GM23338 (cell line): ENCODE results near the gene RABL2A. TPM values are rescaled to one million over a fixed set of nuclear protein-coding genes. Genes with fewer than 3 reads are reported as not detected.
"Not testable (repeated sequence)": the region's sequence is repeated elsewhere in the genome, so short reads cannot be mapped to it uniquely, and the experiment has no call there.

Experiments
- ATAC-seq: fragments of 200-7000 bp; cut with Tn5 transposase; 3 replicates; pipeline ENCODE4 v1.9.1; 2020
- DNase-seq: peaks from one replicate; pipeline ENCODE4 v3.0.0-alpha.2; 2015; ENCODE audit warnings: low spot score
- H2AFZ ChIP-seq: fragments of 200-600 bp; sonication (generic); 2 replicates; pipeline ENCODE4 v1.8.0; 2016; ENCODE audit warnings: antibody characterized with exemption, mild to moderate bottlenecking, moderate library complexity
- H3F3A ChIP-seq: fragments of 200-600 bp; sonication (generic); replicated peaks from 2 replicates; pipeline ENCODE4 v1.8.0; 2017; ENCODE audit warnings: antibody characterized with exemption, mixed run types, low read depth
- H3K27ac ChIP-seq: fragments of 200-600 bp; sonication (generic); 2 replicates; pipeline ENCODE4 v1.6.1; 2016; ENCODE audit warnings: low read depth
- H3K27me3 ChIP-seq: fragments of 200-600 bp; sonication (generic); 2 replicates; pipeline ENCODE4 v1.8.0; 2016; ENCODE audit warnings: mild to moderate bottlenecking, mixed run types, moderate library complexity; ENCODE audit not compliant: insufficient read depth
- H3K36me3 ChIP-seq: fragments of 200-600 bp; sonication (generic); 2 replicates; pipeline ENCODE4 v1.8.0; 2016; ENCODE audit warnings: mild to moderate bottlenecking; ENCODE audit not compliant: insufficient read depth
- H3K4me1 ChIP-seq: fragments of 200-600 bp; sonication (generic); 2 replicates; pipeline ENCODE4 v1.8.0; 2016; ENCODE audit warnings: mild to moderate bottlenecking, moderate library complexity; ENCODE audit not compliant: insufficient read depth
- H3K4me2 ChIP-seq: fragments of 200-600 bp; sonication (generic); 2 replicates; pipeline ENCODE4 v1.7.1; 2017; ENCODE audit warnings: mixed run types
- H3K4me3 ChIP-seq: fragments of 200-600 bp; sonication (generic); 2 replicates; pipeline ENCODE4 v1.6.1; 2016; ENCODE audit warnings: mixed run types
- H3K79me2 ChIP-seq: fragments of 200-600 bp; sonication (generic); replicated peaks from 2 replicates; pipeline ENCODE4 v1.8.0; 2017; ENCODE audit warnings: mild to moderate bottlenecking; ENCODE audit not compliant: insufficient read depth
- H3K9me2 ChIP-seq: fragments of 200-600 bp; sonication (generic); 2 replicates; pipeline ENCODE4 v1.8.0; 2017; ENCODE audit not compliant: insufficient read depth
- H4K20me1 ChIP-seq: fragments of 200-600 bp; sonication (generic); replicated peaks from 2 replicates; pipeline ENCODE4 v1.8.0; 2017; ENCODE audit warnings: mild to moderate bottlenecking; ENCODE audit not compliant: insufficient read depth
- H3K27ac Mint-ChIP-seq: 2 replicates; pipeline ENCODE4 v1.8.0; 2020; ENCODE audit warnings: inconsistent platforms, mild to moderate bottlenecking, moderate library complexity, mixed read lengths
- H3K27me3 Mint-ChIP-seq: 3 replicates; pipeline ENCODE4 v1.8.0; 2022; ENCODE audit warnings: low read depth, mild to moderate bottlenecking, moderate library complexity, mixed read lengths, inconsistent platforms; ENCODE audit not compliant: insufficient read depth, poor library complexity
- H3K36me3 Mint-ChIP-seq: 3 replicates; pipeline ENCODE4 v1.8.0; 2021; ENCODE audit warnings: low read depth, mild to moderate bottlenecking, inconsistent platforms, moderate library complexity, mixed read lengths
- H3K4me1 Mint-ChIP-seq: 3 replicates; pipeline ENCODE4 v1.8.0; 2020; ENCODE audit warnings: mild to moderate bottlenecking, inconsistent platforms, mixed read lengths
- H3K4me3 Mint-ChIP-seq: 3 replicates; pipeline ENCODE4 v1.8.0; 2021; ENCODE audit warnings: moderate library complexity, mild to moderate bottlenecking, inconsistent platforms, mixed read lengths
- H3K9me3 Mint-ChIP-seq: 3 replicates; pipeline ENCODE4 v1.8.0; 2020; ENCODE audit warnings: moderate library complexity, mild to moderate bottlenecking, inconsistent platforms, mixed read lengths
- CREB1 ChIP-seq: fragments of 250-450 bp; sonication (Bioruptor Pico); IDR thresholded peaks from 2 replicates; pipeline ENCODE4 v1.5.0; 2020; ENCODE audit warnings: low read depth, mild to moderate bottlenecking, moderate library complexity
- ETS1 ChIP-seq: IDR thresholded peaks from 2 replicates; pipeline ENCODE4 v1.6.1; 2016; ENCODE audit warnings: antibody characterized with exemption
- POLR2AphosphoS5 ChIP-seq: IDR thresholded peaks from 2 replicates; pipeline ENCODE4 v1.6.1; 2016; ENCODE audit warnings: antibody characterized with exemption, low read depth
- long read RNA-seq: library from polyadenylated mRNA; unstranded; transcript quantifications from one replicate; pipeline ENCODE4 v2.0.0, GENCODE V29; 2020; ENCODE audit not compliant: unreplicated experiment
- polyA plus RNA-seq: library from polyadenylated mRNA; unstranded; fragments of >200 nt; fragmentation: Nextera tagmentation; extraction: Ambion mirVana; gene quantifications from 2 replicates; pipeline ENCODE4 v1.2.1, GENCODE V29; 2016
- total RNA-seq: library from RNA; depleted of rRNA; stranded (reverse); fragments of >200 nt; shearing (Covaris generic); gene quantifications from 2 replicates; pipeline ENCODE4 v1.2.3, GENCODE V29; 2014; rRNA removed

The RABL2A gene
- 4.1 and 5.0 TPM in 2 replicates for total RNA-seq
- polyA plus RNA-seq = 2.5 and 3.7 TPM in 2 replicates
- long read RNA-seq, partial matches to known transcripts = 1 of 2 reads
- long read RNA-seq, other reads (novel, unspliced or antisense) = 1 of 2 reads

- Histone ChIP-seq H3K4me2 (peak within 1 kb of the TSS; percentile 77; the same call in 1 of the 2 replicates), H3K4me3 (peak within 1 kb of the TSS; percentile 59)
- H3K4me1 Mint-ChIP-seq, H3F3A ChIP-seq, H3K36me3 Mint-ChIP-seq, H3K27ac Mint-ChIP-seq, H3K4me1 ChIP-seq, H3K36me3 ChIP-seq, H3K27me3 ChIP-seq, H3K9me2 ChIP-seq, H3K27me3 Mint-ChIP-seq, H3K79me2 ChIP-seq, H4K20me1 ChIP-seq, H2AFZ ChIP-seq, H3K9me3 Mint-ChIP-seq, H3K27ac ChIP-seq: not testable (repeated sequence)
- H3K4me3 Mint-ChIP-seq = peak within 1 kb of the TSS; percentile 85
- DNase-seq = peak; percentile 68
- ATAC-seq = peak; percentile 98
These were observed at the start of gene RABL2A for GRCh38 chr2:113626616-113627330. Gene RABL2A (plus strand): TSS chr2:113627266. CDS start chr2:113628607, 1,341 bp downstream.

GRCh38 chr2:113578508-113578907 lies 48.6 kb upstream of the RABL2A start:
- not testable (repeated sequence) for H3K36me3 Mint-ChIP-seq, H3F3A ChIP-seq, H4K20me1 ChIP-seq, H3K27me3 ChIP-seq, H3K79me2 ChIP-seq, DNase-seq, H3K36me3 ChIP-seq, H3K9me2 ChIP-seq, H3K27me3 Mint-ChIP-seq, H3K4me3 Mint-ChIP-seq, H3K27ac Mint-ChIP-seq, ATAC-seq, H3K27ac ChIP-seq, H3K4me1 ChIP-seq, H2AFZ ChIP-seq, H3K9me3 Mint-ChIP-seq, H3K4me3 ChIP-seq, H3K4me2 ChIP-seq
- H3K4me1 Mint-ChIP-seq = peaks cover 11% of the 10 kb centered on the region; the same call in 2 of the 3 replicates

GRCh38 chr2:113582473-113582872 lies 44.6 kb upstream of the RABL2A start:
- H3K4me2 ChIP-seq = peak overlapping the region; percentile 99

GRCh38 chr2:113583521-113584225 lies 43.4 kb upstream of the RABL2A start:
- H3K4me1 Mint-ChIP-seq = peaks cover 11% of the 10 kb centered on the region; the same call in 2 of the 3 replicates
- H3K27me3 ChIP-seq, H3K36me3 ChIP-seq, H4K20me1 ChIP-seq, H3K4me1 ChIP-seq, H3F3A ChIP-seq, H3K9me3 Mint-ChIP-seq, H3K27me3 Mint-ChIP-seq, H3K27ac ChIP-seq, ATAC-seq, H3K36me3 Mint-ChIP-seq, H3K9me2 ChIP-seq, H3K79me2 ChIP-seq: not testable (repeated sequence)
- DNase-seq = peak; percentile 92
- Histone ChIP-seq H3K4me2 (peak overlapping the region; percentile 99), H3K4me3 (peak overlapping the region; percentile 96), H2AFZ (peak overlapping the region; percentile 63; the same call in 1 of the 2 replicates)
- TF ChIP-seq CREB1 (CRISPR knock-in tag) (peak; percentile 56; the same call in 1 of the 2 replicates), ETS1 (peak; percentile 51), POLR2AphosphoS5 (peak; percentile 69)
- peak overlapping the region; percentile 96 for H3K27ac Mint-ChIP-seq
- peak overlapping the region; percentile 77 for H3K4me3 Mint-ChIP-seq

More at GRCh38 chr2:113582473-113582872, 44.6 kb upstream of the RABL2A start:
- H3K4me3 ChIP-seq = peak overlapping the region; percentile 96; the same call in 1 of the 2 replicates
- not testable (repeated sequence) for H3F3A ChIP-seq, H3K27ac Mint-ChIP-seq, H2AFZ ChIP-seq, H3K36me3 ChIP-seq, H3K27ac ChIP-seq, H3K27me3 Mint-ChIP-seq, H3K9me2 ChIP-seq, H3K36me3 Mint-ChIP-seq, H3K79me2 ChIP-seq, H3K4me1 ChIP-seq, H4K20me1 ChIP-seq, H3K27me3 ChIP-seq, DNase-seq, H3K9me3 Mint-ChIP-seq, ATAC-seq
- Mint-ChIP-seq H3K4me3 (peak overlapping the region; percentile 54), H3K4me1 (peaks cover 11% of the 10 kb centered on the region; the same call in 2 of the 3 replicates)

- not testable (repeated sequence) for H3K9me2 ChIP-seq, H3K27me3 ChIP-seq, ATAC-seq, H2AFZ ChIP-seq, H3K4me1 ChIP-seq, H3K27ac ChIP-seq, H3F3A ChIP-seq, H3K36me3 ChIP-seq, H3K36me3 Mint-ChIP-seq, H3K27ac Mint-ChIP-seq, H3K27me3 Mint-ChIP-seq, H3K79me2 ChIP-seq, H4K20me1 ChIP-seq, H3K9me3 Mint-ChIP-seq
- peak; percentile 31 for DNase-seq
- Histone ChIP-seq H3K4me2 (peak overlapping the region; percentile 79), H3K4me3 (peak overlapping the region; percentile 53)
- H3K4me3 Mint-ChIP-seq = peak overlapping the region; percentile 72
- peaks cover 11% of the 10 kb centered on the region; the same call in 2 of the 3 replicates for H3K4me1 Mint-ChIP-seq
These were observed 42.6 kb upstream of the RABL2A start for GRCh38 chr2:113584311-113585092.
